Fibroblast of lung (primary cell): ENCODE data around the gene SDC4.

Experiments used
- EZH2 ChIP-seq: IDR thresholded peaks from 2 replicates; pipeline ENCODE4 v1.5.1; 2012; ENCODE audit warnings: low read length, control low read depth, mild to moderate bottlenecking; ENCODE audit errors: missing control alignments
- TF ChIP-seq, protein P1 (sequence below), 2 donors: IDR thresholded peaks in 1 of 2; conservative IDR thresholded peaks in 1 of 2; 1 replicate in 1 of 2; 2 replicates in 1 of 2; pipeline ENCODE4 v1.5.1; 2011 to 2012; ENCODE audit warnings: low read length in 2 of 2, control low read depth in 1 of 2, inconsistent platforms in 1 of 2, low read depth in 1 of 2, mild to moderate bottlenecking in 1 of 2

GRCh38 chr20:45325371-45325770, 22.9 kb downstream of the SDC4 start:
- TF ChIP-seq, protein P1, sequence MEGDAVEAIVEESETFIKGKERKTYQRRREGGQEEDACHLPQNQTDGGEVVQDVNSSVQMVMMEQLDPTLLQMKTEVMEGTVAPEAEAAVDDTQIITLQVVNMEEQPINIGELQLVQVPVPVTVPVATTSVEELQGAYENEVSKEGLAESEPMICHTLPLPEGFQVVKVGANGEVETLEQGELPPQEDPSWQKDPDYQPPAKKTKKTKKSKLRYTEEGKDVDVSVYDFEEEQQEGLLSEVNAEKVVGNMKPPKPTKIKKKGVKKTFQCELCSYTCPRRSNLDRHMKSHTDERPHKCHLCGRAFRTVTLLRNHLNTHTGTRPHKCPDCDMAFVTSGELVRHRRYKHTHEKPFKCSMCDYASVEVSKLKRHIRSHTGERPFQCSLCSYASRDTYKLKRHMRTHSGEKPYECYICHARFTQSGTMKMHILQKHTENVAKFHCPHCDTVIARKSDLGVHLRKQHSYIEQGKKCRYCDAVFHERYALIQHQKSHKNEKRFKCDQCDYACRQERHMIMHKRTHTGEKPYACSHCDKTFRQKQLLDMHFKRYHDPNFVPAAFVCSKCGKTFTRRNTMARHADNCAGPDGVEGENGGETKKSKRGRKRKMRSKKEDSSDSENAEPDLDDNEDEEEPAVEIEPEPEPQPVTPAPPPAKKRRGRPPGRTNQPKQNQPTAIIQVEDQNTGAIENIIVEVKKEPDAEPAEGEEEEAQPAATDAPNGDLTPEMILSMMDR (conservative IDR thresholded peaks at IDR 0.05 in 1 of 2, IDR thresholded peaks at IDR 0.05 in 1 of 2; ENCODE audit: low read depth in 1 of 2, low read length in 2 of 2): no peak
- no peak for TF ChIP-seq EZH2
